ENCODE measurements around the gene ZFY. TPM values are rescaled to one million over a fixed set of nuclear protein-coding genes. Genes with fewer than 3 reads are reported as not detected.
"Not testable (repeated sequence)": the region's sequence is repeated elsewhere in the genome, so short reads cannot be mapped to it uniquely, and the experiment has no call there.

ZFY gene
- total RNA-seq, 1 experiment from 2014 or later: 3.5 TPM

DNA sequence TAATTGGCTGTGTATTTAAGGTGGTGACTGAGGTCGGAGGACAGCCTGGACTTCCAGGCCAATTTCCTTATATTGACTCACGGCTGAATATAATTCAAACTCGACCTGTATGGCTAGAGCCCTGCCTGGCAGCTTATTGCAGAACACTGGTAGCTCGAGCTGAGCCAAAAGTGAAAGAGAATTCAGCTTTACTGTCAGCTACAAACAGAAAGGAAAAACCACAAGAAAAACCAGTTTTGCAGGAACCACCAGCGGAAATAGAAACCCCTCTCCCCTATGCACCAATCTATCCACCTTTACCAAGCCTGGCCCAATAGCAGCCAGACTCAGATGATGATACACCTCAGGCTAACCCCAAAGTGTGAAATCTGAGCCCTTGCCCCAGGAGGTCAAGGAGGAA, 68.7 kb downstream of the ZFY start:
- ChIA-PET POLR2A (no interaction called here), RAD21 (ENCODE audit: low non-redundant PET in 1 of 2, low total read pairs in 2 of 2, uncharacterized antibody in 2 of 2, unreplicated experiment in 2 of 2) (no interaction called here), CTCF (no interaction called here)
- no peaks in the 10 kb centered on the region for H3K79me2 ChIP-seq (ENCODE audit: insufficient read depth, low read length)
- DNase-seq (ENCODE audit: low read depth, low spot score) (no peak), ATAC-seq (peak; percentile 71; the same call in 1 of the 2 replicates)
- H3K9me3 ChIP-seq (ENCODE audit: control insufficient read depth in 1 of 2, insufficient read depth in 1 of 2, low read depth in 1 of 2, low read length in 2 of 2): no peaks in the 10 kb centered on the region
- H3K4me3 ChIP-seq (replicated peaks in 1 of 2; ENCODE audit: low read depth in 1 of 2, low read length in 2 of 2): peak overlapping the region in 1 of 2 experiments; percentile 34; a peak in 1 of 4 replicates
- no TSS peak for BruUV-seq (replicated peaks)
- no peak overlapping the region for H2AFZ ChIP-seq (ENCODE audit: low read depth, low read length, poor library complexity, severe bottlenecking)
- no peaks in the 10 kb centered on the region for H3K27me3 ChIP-seq (ENCODE audit: insufficient read depth, low read length)
- H3K36me3 ChIP-seq (ENCODE audit: control insufficient read depth in 1 of 2, insufficient read depth in 2 of 2, low read length in 2 of 2): no peaks in the 10 kb centered on the region
- no peak overlapping the region for H3K27ac ChIP-seq (ENCODE audit: low read depth, low read length)
- no peaks in the 10 kb centered on the region for H4K20me1 ChIP-seq (ENCODE audit: insufficient read depth)
- intact Hi-C loops (cut with micrococcal nuclease): no loop called here
- TF ChIP-seq SIN3A (IDR thresholded peaks at IDR 0.05; ENCODE audit: low read depth) (no peak), SP1 (IDR thresholded peaks at IDR 0.05; ENCODE audit: low read depth) (no peak), EGR1 (IDR thresholded peaks at IDR 0.05; ENCODE audit: low read depth) (no peak)
- peak overlapping the region; percentile 62 for H3K4me2 ChIP-seq (ENCODE audit: low read length)
- H3K9me2 ChIP-seq (ENCODE audit: insufficient read depth): no peaks in the 10 kb centered on the region
- no peaks in the 10 kb centered on the region; a peak in 1 of 4 replicates for H3K4me1 ChIP-seq (ENCODE audit: control insufficient read depth in 1 of 2, insufficient read depth in 2 of 2, low read length in 2 of 2)
- no peak overlapping the region for H3K9ac ChIP-seq (ENCODE audit: low read length)

DNA sequence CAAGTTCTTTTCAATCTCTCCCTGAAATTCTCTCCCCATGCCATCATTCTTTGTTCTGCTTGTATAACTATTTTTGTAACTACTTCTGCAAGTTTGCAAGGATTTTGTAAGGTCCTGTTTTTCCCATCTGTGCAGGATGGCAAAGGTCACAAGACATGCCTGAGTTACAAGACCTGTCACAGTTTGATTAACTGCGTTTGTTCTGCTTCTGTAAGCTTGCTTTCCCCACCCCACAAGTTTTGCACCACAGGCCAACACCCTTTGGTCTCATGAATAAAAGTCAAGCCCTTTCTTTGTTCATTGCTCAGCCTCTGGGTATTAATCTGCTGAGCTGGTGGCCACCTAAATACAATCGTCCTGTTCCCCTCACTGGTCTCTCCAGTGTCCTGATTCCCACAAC, 70.8 kb downstream of the ZFY start:
- H3K79me2 ChIP-seq (ENCODE audit: insufficient read depth, low read length); H3K27ac ChIP-seq (ENCODE audit: low read depth, low read length); H2AFZ ChIP-seq (ENCODE audit: low read depth, low read length, poor library complexity, severe bottlenecking); RAD21 ChIA-PET (ENCODE audit: low non-redundant PET in 1 of 2, low total read pairs in 2 of 2, uncharacterized antibody in 2 of 2, unreplicated experiment in 2 of 2); intact Hi-C loops (cut with micrococcal nuclease); H3K36me3 ChIP-seq (ENCODE audit: control insufficient read depth in 1 of 2, insufficient read depth in 2 of 2, low read length in 2 of 2); H3K9ac ChIP-seq (ENCODE audit: low read length); CTCF ChIA-PET; H3K27me3 ChIP-seq (ENCODE audit: insufficient read depth, low read length); ATAC-seq; H3K4me1 ChIP-seq (ENCODE audit: control insufficient read depth in 1 of 2, insufficient read depth in 2 of 2, low read length in 2 of 2); H3K4me2 ChIP-seq (ENCODE audit: low read length); DNase-seq (ENCODE audit: low read depth, low spot score); BruUV-seq (replicated peaks); POLR2A ChIA-PET; H4K20me1 ChIP-seq (ENCODE audit: insufficient read depth); H3K9me3 ChIP-seq (ENCODE audit: control insufficient read depth in 1 of 2, insufficient read depth in 1 of 2, low read depth in 1 of 2, low read length in 2 of 2); H3K4me3 ChIP-seq (replicated peaks in 1 of 2; ENCODE audit: low read depth in 1 of 2, low read length in 2 of 2); H3K9me2 ChIP-seq (ENCODE audit: insufficient read depth): not testable (repeated sequence)

DNA sequence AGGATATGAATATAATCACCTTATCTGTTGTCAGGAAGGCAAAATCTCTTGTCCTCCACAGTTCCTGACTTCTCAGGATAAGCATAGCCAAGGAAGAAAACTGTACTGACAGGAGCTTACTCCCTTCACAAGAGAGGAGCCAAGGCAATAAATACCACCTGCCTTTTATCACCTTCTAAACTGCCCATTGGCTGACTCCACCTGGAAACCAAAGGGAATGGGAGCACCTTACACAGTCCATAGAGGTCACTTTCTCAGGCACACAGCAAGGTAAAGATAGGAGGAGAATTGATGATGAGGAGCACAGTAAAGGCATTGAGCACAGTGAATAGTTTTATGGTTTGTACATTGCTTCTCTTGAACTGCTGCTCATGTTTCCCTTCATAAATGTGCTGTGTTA, 72.8 kb downstream of the ZFY start:
- POLR2A ChIA-PET: no interaction called here
- CTCF ChIA-PET: no interaction called here
- H3K9ac ChIP-seq (ENCODE audit: low read length): no peak overlapping the region
- ATAC-seq (no peak), DNase-seq (ENCODE audit: low read depth, low spot score) (no peak)
- no peaks in the 10 kb centered on the region for H3K9me3 ChIP-seq (ENCODE audit: control insufficient read depth in 1 of 2, insufficient read depth in 1 of 2, low read depth in 1 of 2, low read length in 2 of 2)
- BruUV-seq (replicated peaks): no TSS peak
- H3K36me3 ChIP-seq (ENCODE audit: control insufficient read depth in 1 of 2, insufficient read depth in 2 of 2, low read length in 2 of 2): no peaks in the 10 kb centered on the region
- RAD21 ChIA-PET (ENCODE audit: low non-redundant PET in 1 of 2, low total read pairs in 2 of 2, uncharacterized antibody in 2 of 2, unreplicated experiment in 2 of 2): no interaction called here
- no peak overlapping the region for H3K4me2 ChIP-seq (ENCODE audit: low read length)
- intact Hi-C loops (cut with micrococcal nuclease): no loop called here
- no peak overlapping the region for H3K4me3 ChIP-seq (replicated peaks in 1 of 2; ENCODE audit: low read depth in 1 of 2, low read length in 2 of 2)
- no peaks in the 10 kb centered on the region for H3K4me1 ChIP-seq (ENCODE audit: control insufficient read depth in 1 of 2, insufficient read depth in 2 of 2, low read length in 2 of 2)
- H3K27ac ChIP-seq (ENCODE audit: low read depth, low read length): no peak overlapping the region
- H3K27me3 ChIP-seq (ENCODE audit: insufficient read depth, low read length): no peaks in the 10 kb centered on the region
- no peak overlapping the region for H2AFZ ChIP-seq (ENCODE audit: low read depth, low read length, poor library complexity, severe bottlenecking)
- no peaks in the 10 kb centered on the region for H4K20me1 ChIP-seq (ENCODE audit: insufficient read depth)
- H3K9me2 ChIP-seq (ENCODE audit: insufficient read depth): no peaks in the 10 kb centered on the region
- no peaks in the 10 kb centered on the region for H3K79me2 ChIP-seq (ENCODE audit: insufficient read depth, low read length)
- TF ChIP-seq CBX3 (IDR thresholded peaks at IDR 0.05; ENCODE audit: low read depth) (no peak), TCF7L2 (IDR thresholded peaks at IDR 0.05; ENCODE audit: borderline replicate concordance, extremely low read depth, insufficient read depth, insufficient read length) (no peak), FOSL1 (IDR thresholded peaks at IDR 0.05; ENCODE audit: low read depth) (no peak), SP1 (IDR thresholded peaks at IDR 0.05; ENCODE audit: low read depth) (no peak), SIN3A (IDR thresholded peaks at IDR 0.05; ENCODE audit: low read depth) (no peak), ELF1 (IDR thresholded peaks at IDR 0.05; ENCODE audit: borderline replicate concordance, low read depth) (no peak), EGR1 (IDR thresholded peaks at IDR 0.05; ENCODE audit: low read depth) (no peak), RAD21 (IDR thresholded peaks at IDR 0.05; ENCODE audit: low read depth) (no peak), EZH2 (IDR thresholded peaks at IDR 0.05) (no peak), POLR2A (IDR thresholded peaks at IDR 0.05; ENCODE audit: borderline replicate concordance, extremely low read depth, insufficient read depth, insufficient read length) (no peak), CEBPB (IDR thresholded peaks at IDR 0.05; ENCODE audit: low read depth) (no peak), YY1 (IDR thresholded peaks at IDR 0.05; ENCODE audit: extremely low read depth, insufficient replicate concordance, low read depth, low read length) (no peak), MAX (IDR thresholded peaks at IDR 0.05) (no peak)
- TF ChIP-seq, protein P1, sequence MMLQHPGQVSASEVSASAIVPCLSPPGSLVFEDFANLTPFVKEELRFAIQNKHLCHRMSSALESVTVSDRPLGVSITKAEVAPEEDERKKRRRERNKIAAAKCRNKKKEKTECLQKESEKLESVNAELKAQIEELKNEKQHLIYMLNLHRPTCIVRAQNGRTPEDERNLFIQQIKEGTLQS (IDR thresholded peaks at IDR 0.05): no peak

All from HCT116 (cell line).